Spleen (tissue), 7 donors: ENCODE measurements around the gene HBA2.
"Not testable (repeated sequence)": the region's sequence is repeated elsewhere in the genome, so short reads cannot be mapped to it uniquely, and the experiment has no call there.

Experiments
- POLR2A ChIP-seq, 3 donors: fragments of 450-650 bp; IDR thresholded peaks; one replicate each; pipeline ENCODE4 v1.5.1; 2017; ENCODE audit warnings: antibody characterized with exemption in 3 of 3, mild to moderate bottlenecking in 1 of 3
- POLR2AphosphoS5 ChIP-seq, 3 donors: sonication (generic); formaldehyde crosslinking; IDR thresholded peaks; one replicate each; pipeline ENCODE4 v1.5.1; 2017; ENCODE audit warnings: antibody characterized with exemption in 3 of 3
- TF ChIP-seq, protein P1 (sequence below), 11 experiments: fragments of 200-600 bp in 7 of 11; fragments of 450-650 bp in 4 of 11; sonication (generic) in 4 of 11; IDR thresholded peaks in 8 of 11; conservative IDR thresholded peaks in 3 of 11; 1 replicate in 7 of 11; 2 replicates in 4 of 11; pipeline versions ENCODE4 v1.4.0 to v1.8.0; 2016 to 2021; ENCODE audit warnings: antibody characterized with exemption in 11 of 11, inconsistent platforms in 4 of 11, mild to moderate bottlenecking in 1 of 11
- donor health status: DM: no; HTN: no; CAD: no; lungs with moderate emphysema.
- donor health status: DM: no; HTN: no; CAD: no.
- donor health status: DM: no; HTN: no; CAD: no.

DNA sequence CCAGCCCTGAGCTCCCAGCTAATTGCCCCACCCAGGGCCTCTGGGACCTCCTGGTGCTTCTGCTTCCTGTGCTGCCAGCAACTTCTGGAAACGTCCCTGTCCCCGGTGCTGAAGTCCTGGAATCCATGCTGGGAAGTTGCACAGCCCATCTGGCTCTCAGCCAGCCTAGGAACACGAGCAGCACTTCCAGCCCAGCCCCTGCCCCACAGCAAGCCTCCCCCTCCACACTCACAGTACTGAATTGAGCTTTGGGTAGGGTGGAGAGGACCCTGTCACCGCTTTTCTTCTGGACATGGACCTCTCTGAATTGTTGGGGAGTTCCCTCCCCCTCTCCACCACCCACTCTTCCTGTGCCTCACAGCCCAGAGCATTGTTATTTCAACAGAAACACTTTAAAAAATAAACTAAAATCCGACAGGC lies 2.6 kb upstream of the HBA2 start:
- not testable (repeated sequence) for TF ChIP-seq POLR2AphosphoS5, POLR2A (IDR thresholded peaks at IDR 0.05)
- TF ChIP-seq, protein P1, sequence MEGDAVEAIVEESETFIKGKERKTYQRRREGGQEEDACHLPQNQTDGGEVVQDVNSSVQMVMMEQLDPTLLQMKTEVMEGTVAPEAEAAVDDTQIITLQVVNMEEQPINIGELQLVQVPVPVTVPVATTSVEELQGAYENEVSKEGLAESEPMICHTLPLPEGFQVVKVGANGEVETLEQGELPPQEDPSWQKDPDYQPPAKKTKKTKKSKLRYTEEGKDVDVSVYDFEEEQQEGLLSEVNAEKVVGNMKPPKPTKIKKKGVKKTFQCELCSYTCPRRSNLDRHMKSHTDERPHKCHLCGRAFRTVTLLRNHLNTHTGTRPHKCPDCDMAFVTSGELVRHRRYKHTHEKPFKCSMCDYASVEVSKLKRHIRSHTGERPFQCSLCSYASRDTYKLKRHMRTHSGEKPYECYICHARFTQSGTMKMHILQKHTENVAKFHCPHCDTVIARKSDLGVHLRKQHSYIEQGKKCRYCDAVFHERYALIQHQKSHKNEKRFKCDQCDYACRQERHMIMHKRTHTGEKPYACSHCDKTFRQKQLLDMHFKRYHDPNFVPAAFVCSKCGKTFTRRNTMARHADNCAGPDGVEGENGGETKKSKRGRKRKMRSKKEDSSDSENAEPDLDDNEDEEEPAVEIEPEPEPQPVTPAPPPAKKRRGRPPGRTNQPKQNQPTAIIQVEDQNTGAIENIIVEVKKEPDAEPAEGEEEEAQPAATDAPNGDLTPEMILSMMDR (IDR thresholded peaks at IDR 0.05 in 8 of 11, conservative IDR thresholded peaks at IDR 0.05 in 3 of 11), result not testable (repeated sequence)
